T-helper 1 cell treated with Interleukin-12 subunit alpha and Interleukin-12 subunit beta and Interleukin-4 antibody, amounts not matched to agents 30 μg/mL and 1 μg/mL, for 36 hours (primary cell): Measurements from ENCODE around the gene KLHL8.
"Not testable (repeated sequence)": the region's sequence is repeated elsewhere in the genome, so short reads cannot be mapped to it uniquely, and the experiment has no call there.

Experiments used
- H3K27ac Mint-ChIP-seq: one replicate; pipeline ENCODE4 v1.8.0; 2021; ENCODE audit warnings: mild to moderate bottlenecking, mixed read lengths
- H3K27me3 Mint-ChIP-seq: one replicate; pipeline ENCODE4 v1.8.0; 2021; ENCODE audit warnings: low read depth, mixed read lengths
- H3K36me3 Mint-ChIP-seq: one replicate; pipeline ENCODE4 v1.8.0; 2021; ENCODE audit warnings: low read depth, mixed read lengths
- H3K4me1 Mint-ChIP-seq: one replicate; pipeline ENCODE4 v1.8.0; 2021; ENCODE audit warnings: low read depth, mixed read lengths
- H3K4me3 Mint-ChIP-seq: one replicate; pipeline ENCODE4 v1.8.0; 2021; ENCODE audit warnings: mild to moderate bottlenecking, moderate library complexity, mixed read lengths
- H3K9me3 Mint-ChIP-seq: one replicate; pipeline ENCODE4 v1.8.0; 2021; ENCODE audit warnings: mixed read lengths

The KLHL8 gene

DNA sequence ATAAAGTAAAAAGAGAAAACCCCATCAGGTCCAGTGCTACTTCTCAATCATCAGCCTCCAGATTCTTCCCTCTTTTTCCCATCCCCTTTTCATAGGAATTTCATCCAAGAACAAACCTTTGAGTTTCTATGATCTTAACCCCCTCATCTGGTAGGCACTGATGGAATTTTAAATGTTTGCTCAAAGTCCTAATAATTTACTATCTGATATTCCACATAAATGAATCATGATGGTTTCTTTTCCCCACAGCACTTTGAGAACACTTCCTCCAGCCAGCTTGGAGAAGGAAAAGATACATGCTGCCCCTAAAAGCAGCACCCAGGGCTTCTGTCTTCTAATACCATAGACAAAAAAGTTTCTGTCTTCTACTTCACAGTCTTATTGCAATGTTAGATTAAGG is 19.4 kb upstream of the KLHL8 start:
- peaks cover 21% of the 10 kb centered on the region for H3K9me3 Mint-ChIP-seq
- H3K36me3 Mint-ChIP-seq = peaks cover 2% of the 10 kb centered on the region
- H3K4me1 Mint-ChIP-seq = peaks cover 2% of the 10 kb centered on the region
- no peak overlapping the region for H3K4me3 Mint-ChIP-seq
- peaks cover 22% of the 10 kb centered on the region for H3K27me3 Mint-ChIP-seq
- H3K27ac Mint-ChIP-seq = no peak overlapping the region

DNA sequence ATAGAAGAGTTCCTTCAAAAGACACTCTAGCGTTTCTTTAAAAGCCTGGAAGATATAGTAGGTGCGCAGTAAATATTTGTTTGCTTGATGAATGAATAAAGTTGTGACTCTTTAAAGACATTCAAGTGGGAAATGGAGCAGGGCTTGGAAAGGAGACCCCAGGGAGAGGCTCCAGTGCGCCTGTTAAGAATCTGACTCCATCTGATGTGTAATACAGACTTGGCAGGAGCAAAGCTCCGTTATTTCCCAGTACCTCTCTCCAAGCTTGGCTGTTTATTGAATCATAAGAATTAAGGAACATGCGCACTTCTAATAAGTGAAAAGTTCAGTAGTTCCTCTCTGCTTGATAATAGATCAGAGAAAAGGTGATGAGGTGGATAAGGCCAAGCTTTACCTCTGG is 18.8 kb upstream of the KLHL8 start:
- H3K9me3 Mint-ChIP-seq = peaks cover 16% of the 10 kb centered on the region
- H3K27ac Mint-ChIP-seq = no peak overlapping the region
- H3K4me1 Mint-ChIP-seq = peaks cover 2% of the 10 kb centered on the region
- no peak overlapping the region for H3K4me3 Mint-ChIP-seq
- peaks cover 2% of the 10 kb centered on the region for H3K36me3 Mint-ChIP-seq
- H3K27me3 Mint-ChIP-seq = peaks cover 22% of the 10 kb centered on the region

DNA sequence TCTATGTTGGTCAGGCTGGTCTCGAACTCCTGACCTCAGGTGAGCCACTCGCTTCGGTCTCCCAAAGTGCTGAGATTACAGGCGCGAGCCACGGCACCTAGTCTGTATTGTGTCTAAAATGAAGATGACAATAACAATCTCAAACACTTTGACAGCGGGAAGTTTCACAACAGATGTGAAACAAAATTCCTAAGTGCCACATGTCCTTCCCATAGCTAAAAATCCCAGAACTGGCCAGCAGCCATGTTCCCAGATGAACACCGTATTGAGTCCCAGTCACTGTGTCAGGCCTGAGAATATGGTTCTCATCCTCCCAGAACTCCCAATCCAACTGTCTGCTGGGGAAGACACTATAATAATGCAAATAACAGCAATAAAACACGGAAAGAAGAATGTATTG is 16.4 kb upstream of the KLHL8 start:
- Mint-ChIP-seq H3K27me3 (peaks cover 26% of the 10 kb centered on the region), H3K36me3 (no peaks in the 10 kb centered on the region), H3K4me1 (peaks cover 2% of the 10 kb centered on the region), H3K4me3 (no peak overlapping the region), H3K27ac (no peak overlapping the region), H3K9me3 (no peaks in the 10 kb centered on the region)

DNA sequence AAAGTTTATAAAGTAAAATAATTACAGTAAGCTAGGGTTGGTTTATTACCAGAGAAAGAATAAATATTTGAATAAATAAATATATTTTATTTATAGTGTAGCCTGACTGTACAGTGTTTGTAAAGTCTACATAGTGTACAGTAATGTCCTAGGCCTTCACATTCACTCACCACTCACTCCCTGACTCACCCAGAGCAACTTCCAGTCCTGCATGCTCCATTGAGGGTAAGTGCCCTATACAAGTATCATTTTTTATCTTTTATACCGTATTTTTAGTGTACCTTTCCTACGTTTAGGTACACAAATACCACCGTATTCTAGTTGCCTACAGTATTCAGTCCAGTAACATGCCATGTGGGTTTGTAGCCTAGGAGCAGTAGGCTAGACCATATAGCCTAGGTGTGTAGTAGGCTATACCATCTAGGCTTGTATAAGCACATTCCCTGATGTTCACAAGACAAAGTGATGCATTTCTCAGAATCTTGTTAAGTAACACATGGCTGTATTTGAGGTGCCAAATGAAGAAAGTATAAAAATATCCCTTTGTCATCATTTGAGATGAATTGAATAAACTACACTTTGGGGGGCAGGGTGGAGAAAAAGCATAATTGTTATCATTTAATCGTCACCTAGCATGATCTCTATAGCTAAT is 14.7 kb upstream of the KLHL8 start:
- no peaks in the 10 kb centered on the region for H3K36me3 Mint-ChIP-seq
- peaks cover 20% of the 10 kb centered on the region for H3K27me3 Mint-ChIP-seq
- H3K4me1 Mint-ChIP-seq = peaks cover 2% of the 10 kb centered on the region
- no peaks in the 10 kb centered on the region for H3K9me3 Mint-ChIP-seq
- no peak overlapping the region for H3K27ac Mint-ChIP-seq
- peak overlapping the region; percentile 73 for H3K4me3 Mint-ChIP-seq

DNA sequence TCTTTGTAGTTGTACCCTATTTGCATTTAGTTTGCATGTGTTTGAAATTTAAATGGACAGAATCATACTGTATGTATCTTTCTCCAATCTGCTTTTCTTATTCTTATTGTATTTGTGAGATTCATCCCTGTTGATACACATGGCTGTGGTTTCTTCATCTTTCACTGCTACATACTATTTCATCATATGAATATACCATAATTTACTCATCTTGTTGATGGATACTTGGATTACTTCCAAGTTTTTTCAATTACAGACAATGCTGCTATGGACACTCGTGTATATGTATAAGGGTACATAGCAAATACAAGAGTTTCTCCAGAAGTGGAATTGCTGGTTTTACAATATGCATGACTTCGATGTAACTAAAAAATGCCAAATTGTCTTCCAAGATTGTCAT is 11.8 kb upstream of the KLHL8 start:
- Mint-ChIP-seq H3K4me1 (peaks cover 2% of the 10 kb centered on the region), H3K27me3 (peaks cover 21% of the 10 kb centered on the region), H3K9me3 (no peaks in the 10 kb centered on the region), H3K36me3 (no peaks in the 10 kb centered on the region), H3K4me3 (no peak overlapping the region), H3K27ac (no peak overlapping the region)

DNA sequence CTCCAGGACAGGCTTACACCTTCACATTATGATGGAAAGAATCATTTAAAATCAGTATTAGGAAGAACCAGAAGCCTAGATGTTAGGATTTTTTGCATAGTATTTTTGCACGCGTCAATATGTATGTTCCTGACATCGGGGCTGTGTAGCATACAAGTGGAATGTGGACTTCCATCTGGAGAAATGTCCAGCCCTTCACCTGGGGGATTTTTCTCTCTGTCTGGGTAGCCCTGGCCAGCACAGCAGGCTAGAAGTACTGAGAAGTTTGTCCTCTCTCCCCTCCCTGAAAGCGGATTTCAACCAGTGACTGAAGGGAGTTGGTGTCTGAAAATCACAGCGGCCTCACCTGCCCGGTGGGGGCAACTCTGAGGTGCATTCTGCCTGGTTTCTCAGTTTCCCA is 10.4 kb upstream of the KLHL8 start:
- Mint-ChIP-seq H3K4me1 (peaks cover under 1% of the 10 kb centered on the region), H3K27me3 (peaks cover 21% of the 10 kb centered on the region), H3K27ac (no peak overlapping the region), H3K9me3 (no peaks in the 10 kb centered on the region), H3K36me3 (no peaks in the 10 kb centered on the region), H3K4me3 (no peak overlapping the region)

DNA sequence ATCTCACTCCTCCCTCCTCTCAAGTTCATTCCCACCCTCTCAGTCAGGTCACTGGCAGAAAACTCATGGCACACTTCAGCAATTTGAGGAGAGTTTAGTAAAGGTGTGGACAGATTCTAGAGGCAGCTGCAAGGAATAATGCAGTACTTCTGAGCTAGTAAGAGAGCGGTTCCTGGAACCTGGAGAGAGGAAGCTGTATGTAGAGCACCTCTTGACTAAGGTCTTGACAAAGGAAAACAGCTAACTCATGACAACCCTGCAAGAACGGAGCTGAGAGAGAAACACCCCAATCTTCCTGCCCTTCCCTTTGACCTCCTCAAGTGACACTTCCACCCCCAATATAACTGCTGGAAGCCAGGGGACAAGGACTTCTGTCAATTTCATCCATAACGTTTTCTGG is 9.6 kb upstream of the KLHL8 start:
- Mint-ChIP-seq H3K27me3 (peaks cover 21% of the 10 kb centered on the region), H3K4me1 (no peaks in the 10 kb centered on the region), H3K4me3 (no peak overlapping the region), H3K9me3 (no peaks in the 10 kb centered on the region), H3K27ac (no peak overlapping the region), H3K36me3 (no peaks in the 10 kb centered on the region)

DNA sequence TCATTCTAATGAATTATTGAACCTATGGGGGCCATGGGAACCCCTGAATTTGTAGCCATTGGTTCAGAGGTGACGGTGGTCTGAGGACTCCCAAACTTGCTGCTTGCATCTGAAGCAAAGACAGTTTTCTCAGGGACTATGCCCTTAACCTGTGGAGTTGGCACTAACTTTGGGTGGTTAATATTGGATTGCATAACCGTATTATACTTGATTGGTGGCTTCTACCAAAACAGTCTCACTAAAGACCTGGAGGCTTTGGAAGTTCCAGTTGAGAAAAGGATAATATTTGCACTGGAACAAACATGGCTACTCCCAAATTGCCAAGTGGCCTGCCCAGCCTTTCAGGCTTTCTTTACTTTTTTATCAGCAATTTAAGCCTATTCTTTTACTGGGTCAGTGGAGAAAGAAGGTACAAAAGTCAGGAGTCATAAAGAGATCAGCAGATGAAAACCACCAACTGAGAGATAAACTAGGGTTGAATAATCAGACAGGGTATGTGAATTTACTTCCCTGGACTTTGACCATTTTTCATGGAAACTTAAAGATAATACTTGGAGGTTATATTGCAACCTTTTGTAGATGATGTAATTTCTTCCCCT is 7.9 kb upstream of the KLHL8 start:
- no peaks in the 10 kb centered on the region for H3K4me1 Mint-ChIP-seq
- no peaks in the 10 kb centered on the region for H3K36me3 Mint-ChIP-seq
- peaks cover 25% of the 10 kb centered on the region for H3K27me3 Mint-ChIP-seq
- H3K27ac Mint-ChIP-seq = no peak overlapping the region
- H3K9me3 Mint-ChIP-seq = no peaks in the 10 kb centered on the region
- no peak overlapping the region for H3K4me3 Mint-ChIP-seq

DNA sequence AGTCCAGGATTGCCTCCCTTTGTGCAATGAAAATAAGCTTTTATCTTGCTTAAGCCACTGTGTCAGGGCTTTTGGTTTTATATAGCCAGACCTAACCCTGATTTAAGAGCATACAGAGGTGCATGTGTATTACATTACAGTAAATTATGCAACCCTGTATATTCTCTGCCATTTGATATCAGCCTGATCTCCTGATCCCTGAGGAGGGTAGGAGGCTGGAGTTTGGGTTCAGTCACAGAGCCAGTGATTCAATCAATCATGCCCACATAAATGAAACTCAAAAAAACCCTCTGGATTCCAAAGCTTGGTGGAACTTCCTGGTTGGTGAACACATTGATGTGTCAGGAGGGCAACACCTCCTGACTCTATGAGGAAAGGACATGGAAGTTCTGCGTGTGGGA is 7.3 kb upstream of the KLHL8 start:
- H3K9me3 Mint-ChIP-seq = no peaks in the 10 kb centered on the region
- no peak overlapping the region for H3K4me3 Mint-ChIP-seq
- H3K4me1 Mint-ChIP-seq = no peaks in the 10 kb centered on the region
- no peak overlapping the region for H3K27ac Mint-ChIP-seq
- H3K36me3 Mint-ChIP-seq = no peaks in the 10 kb centered on the region
- peaks cover 22% of the 10 kb centered on the region for H3K27me3 Mint-ChIP-seq

DNA sequence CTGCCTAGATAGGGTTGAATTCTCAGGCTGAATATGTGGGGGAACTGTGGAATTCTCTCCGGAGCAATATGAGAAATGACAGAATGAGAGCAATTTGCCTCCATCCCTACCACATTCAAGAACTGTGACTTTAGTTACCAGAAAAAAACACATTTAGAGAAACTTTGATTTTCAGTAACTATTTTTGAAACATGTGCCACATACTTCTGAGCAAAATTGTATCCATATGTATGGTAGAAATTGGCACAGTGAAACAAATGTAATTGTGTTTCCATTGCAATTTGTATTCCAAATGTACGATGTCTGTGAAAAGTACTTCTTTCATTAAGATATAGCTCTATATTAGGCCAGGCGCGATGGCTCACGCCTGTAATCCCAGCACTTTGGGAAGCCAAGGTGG is 5.5 kb upstream of the KLHL8 start:
- H3K27ac Mint-ChIP-seq = no peak overlapping the region
- H3K4me3 Mint-ChIP-seq = no peak overlapping the region
- peaks cover 17% of the 10 kb centered on the region for H3K27me3 Mint-ChIP-seq
- no peaks in the 10 kb centered on the region for H3K9me3 Mint-ChIP-seq
- no peaks in the 10 kb centered on the region for H3K36me3 Mint-ChIP-seq
- peaks cover 1% of the 10 kb centered on the region for H3K4me1 Mint-ChIP-seq

DNA sequence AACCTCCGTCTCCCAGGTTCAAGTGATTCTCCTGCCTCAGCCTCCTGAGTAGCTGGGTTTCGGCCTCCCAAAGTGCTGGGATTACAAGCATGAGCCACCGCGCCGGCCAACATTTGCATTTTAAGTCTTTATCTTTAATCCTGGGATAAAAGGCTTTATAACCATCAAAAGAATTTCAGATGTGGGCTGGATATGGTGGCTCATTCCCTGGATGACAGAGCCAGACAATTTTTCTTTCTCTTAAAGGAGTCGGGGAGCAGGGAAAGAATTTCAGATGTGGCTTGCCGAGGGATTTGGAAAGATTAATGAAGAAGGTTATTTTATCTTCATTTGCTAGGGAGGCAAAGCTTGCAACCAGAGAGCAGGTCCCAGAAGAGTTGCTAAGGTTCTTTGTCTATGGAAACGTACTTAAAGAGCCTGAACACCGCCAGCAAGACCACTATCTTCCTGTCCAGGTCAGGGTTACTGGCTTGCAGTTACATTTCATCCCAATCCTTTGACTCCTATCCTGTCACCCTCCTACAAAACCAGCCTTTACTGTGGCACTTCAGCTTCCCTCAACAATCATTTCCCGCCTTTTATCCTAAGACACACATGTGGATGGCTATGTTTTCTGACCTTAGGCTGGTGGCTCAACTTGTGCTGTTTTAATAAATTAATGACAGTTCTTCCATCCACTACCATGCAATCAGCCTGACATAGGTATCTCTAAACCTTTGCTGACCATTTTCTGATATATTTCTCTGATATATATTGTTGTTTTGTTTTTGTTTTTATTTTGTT is 3.9 kb upstream of the KLHL8 start:
- Mint-ChIP-seq H3K27me3 (peaks cover 10% of the 10 kb centered on the region), H3K4me3 (no peak overlapping the region), H3K9me3 (no peaks in the 10 kb centered on the region), H3K36me3 (no peaks in the 10 kb centered on the region), H3K4me1 (peaks cover 3% of the 10 kb centered on the region), H3K27ac (no peak overlapping the region)

DNA sequence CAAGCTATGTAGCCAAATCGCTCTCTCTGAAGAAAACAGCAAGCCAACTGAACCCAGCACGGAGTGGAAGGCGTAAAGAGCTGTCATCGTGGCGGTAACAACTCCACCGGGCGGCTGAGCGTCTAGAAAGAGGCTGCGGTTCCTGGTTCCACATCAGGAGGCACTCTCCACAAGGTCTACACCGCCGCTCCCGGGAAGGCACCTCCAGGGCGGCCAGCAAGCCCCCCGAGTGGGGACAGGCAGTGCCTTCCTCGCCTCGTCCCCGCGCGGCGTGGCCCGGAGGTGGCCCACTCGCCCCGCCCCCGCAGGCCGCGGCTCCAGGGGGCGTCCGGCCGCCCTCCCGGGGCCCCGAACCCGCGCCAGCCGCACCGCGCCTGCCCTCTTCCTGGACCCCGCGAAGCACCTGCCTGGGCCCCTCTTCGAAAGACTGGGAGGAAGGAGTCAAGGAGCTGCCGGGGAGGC is 755 bp downstream of the KLHL8 start:
- Mint-ChIP-seq H3K4me3 (peak overlapping the region; percentile 89), H3K4me1 (peaks cover 9% of the 10 kb centered on the region), H3K9me3 (no peaks in the 10 kb centered on the region), H3K27me3 (peaks cover 9% of the 10 kb centered on the region), H3K36me3 (peaks cover 2% of the 10 kb centered on the region), H3K27ac (peak overlapping the region; percentile 81)

DNA sequence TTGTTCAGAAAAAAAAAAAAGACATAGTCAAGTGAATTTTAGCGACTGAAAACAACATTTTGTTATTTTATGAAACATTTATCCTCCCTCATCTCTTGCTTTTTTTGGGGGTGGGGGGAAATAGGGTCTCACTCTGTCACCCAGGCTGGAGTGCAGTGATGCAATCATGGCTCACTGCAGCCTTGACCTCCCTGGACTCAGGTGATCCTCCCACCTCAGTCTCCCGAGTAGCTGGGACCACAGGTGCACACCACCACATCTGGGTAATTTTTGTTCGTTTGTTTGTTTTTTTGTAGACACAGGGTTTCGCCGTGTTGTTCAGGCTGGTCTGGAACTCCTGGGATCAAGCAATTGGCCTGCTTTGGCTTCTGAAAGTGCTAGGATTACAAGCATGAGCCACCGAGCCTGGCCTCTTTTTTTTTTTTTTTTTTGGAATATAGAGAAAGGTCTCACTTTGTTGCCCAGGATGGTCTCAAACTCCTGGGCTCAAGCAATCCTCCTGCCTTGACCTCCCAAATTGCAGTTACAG is 3.1 kb downstream of the KLHL8 start:
- H3K27ac Mint-ChIP-seq, H3K4me1 Mint-ChIP-seq, H3K27me3 Mint-ChIP-seq, H3K36me3 Mint-ChIP-seq, H3K9me3 Mint-ChIP-seq, H3K4me3 Mint-ChIP-seq: not testable (repeated sequence)

DNA sequence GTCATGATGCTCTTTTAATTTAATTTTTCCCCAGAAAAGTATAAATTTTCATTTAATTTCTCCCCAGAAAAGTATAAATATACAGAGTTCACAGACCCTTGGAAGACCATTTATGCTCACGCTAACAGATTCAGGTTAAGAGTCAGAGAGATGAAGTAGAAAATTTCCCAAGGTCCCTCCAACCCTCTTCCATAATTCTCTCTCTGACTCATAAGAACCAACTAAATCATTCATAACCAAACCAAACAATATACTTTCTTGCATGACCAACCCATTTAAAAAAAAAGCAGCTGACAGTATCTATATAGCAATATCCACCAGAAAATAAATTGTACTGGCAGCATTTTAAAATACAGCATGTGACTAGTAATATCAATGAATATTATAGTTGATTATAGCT is 3.9 kb downstream of the KLHL8 start:
- no peaks in the 10 kb centered on the region for H3K27me3 Mint-ChIP-seq
- no peak overlapping the region for H3K27ac Mint-ChIP-seq
- no peak overlapping the region for H3K4me3 Mint-ChIP-seq
- H3K9me3 Mint-ChIP-seq = no peaks in the 10 kb centered on the region
- peaks cover 2% of the 10 kb centered on the region for H3K36me3 Mint-ChIP-seq
- peaks cover 8% of the 10 kb centered on the region for H3K4me1 Mint-ChIP-seq
